ENCODE results near the gene DOCK10. TPM values are rescaled to one million over a fixed set of nuclear protein-coding genes. Genes with fewer than 3 reads are reported as not detected.
A peak's percentile ranks its signal among the peaks of the same experiment; 100 is the strongest.

Gene DOCK10
- total RNA-seq, 1 experiment from 2014 or later: 65.3 TPM

- DNase-seq (ENCODE audit: low read depth): no peak
Observed at GRCh38 chr2:224883172-224883516, 159.1 kb downstream of the DOCK10 start.

- peak; percentile 91 for DNase-seq (ENCODE audit: low read depth)
Observed at GRCh38 chr2:224882291-224883171, 159.7 kb downstream of the DOCK10 start.

- DNase-seq (ENCODE audit: low read depth): peak; percentile 26
Observed at GRCh38 chr2:224881846-224882245, 160.4 kb downstream of the DOCK10 start.

GRCh38 chr2:224876522-224876921, 165.7 kb downstream of the DOCK10 start:
- no peak for DNase-seq (ENCODE audit: low read depth)

- DNase-seq (ENCODE audit: low read depth): no peak
Observed at GRCh38 chr2:224875841-224876240, 166.4 kb downstream of the DOCK10 start.

GRCh38 chr2:224875153-224875552, 167.1 kb downstream of the DOCK10 start:
- DNase-seq (ENCODE audit: low read depth): no peak

GRCh38 chr2:224871813-224872212, 170.5 kb downstream of the DOCK10 start:
- no peak for DNase-seq (ENCODE audit: low read depth)

- peak; percentile 38 for DNase-seq (ENCODE audit: low read depth)
Observed at GRCh38 chr2:224870341-224870740, 171.9 kb downstream of the DOCK10 start.

GRCh38 chr2:224869601-224870233, 172.6 kb downstream of the DOCK10 start:
- peak; percentile 81 for DNase-seq (ENCODE audit: low read depth)

GRCh38 chr2:224865016-224865415, 177.3 kb downstream of the DOCK10 start:
- no peak for DNase-seq (ENCODE audit: low read depth)

GRCh38 chr2:224861266-224861665, 181.0 kb downstream of the DOCK10 start:
- DNase-seq (ENCODE audit: low read depth): no peak

GRCh38 chr2:224860786-224861185, 181.5 kb downstream of the DOCK10 start:
- no peak for DNase-seq (ENCODE audit: low read depth)

GRCh38 chr2:224851811-224852210, 190.5 kb downstream of the DOCK10 start:
- DNase-seq (ENCODE audit: low read depth): no peak

GRCh38 chr2:224850081-224850480, 192.2 kb downstream of the DOCK10 start:
- peak; percentile 29 for DNase-seq (ENCODE audit: low read depth)

- no peak for DNase-seq (ENCODE audit: low read depth)
Observed at GRCh38 chr2:224849264-224849663, 193.0 kb downstream of the DOCK10 start.

- peak; percentile 94 for DNase-seq (ENCODE audit: low read depth)
Observed at GRCh38 chr2:224847961-224848850, 194.1 kb downstream of the DOCK10 start.

GRCh38 chr2:224847381-224847780, 194.9 kb downstream of the DOCK10 start:
- DNase-seq (ENCODE audit: low read depth): no peak

- DNase-seq (ENCODE audit: low read depth): no peak
Observed at GRCh38 chr2:224846686-224847085, 195.6 kb downstream of the DOCK10 start.

- DNase-seq (ENCODE audit: low read depth): no peak
Observed at GRCh38 chr2:224846161-224846560, 196.1 kb downstream of the DOCK10 start.

- peak; percentile 64 for DNase-seq (ENCODE audit: low read depth)
Observed at GRCh38 chr2:224843141-224843540, 199.1 kb downstream of the DOCK10 start.

GRCh38 chr2:224841910-224842309, 200.4 kb downstream of the DOCK10 start:
- no peak for DNase-seq (ENCODE audit: low read depth)

GRCh38 chr2:224838335-224838734, 203.9 kb downstream of the DOCK10 start:
- peak; percentile 89 for DNase-seq (ENCODE audit: low read depth)
